ENCODE data around the gene C1QTNF5.
A peak's percentile ranks its signal among the peaks of the same experiment; 100 is the strongest.
"Not testable (repeated sequence)": the region's sequence is repeated elsewhere in the genome, so short reads cannot be mapped to it uniquely, and the experiment has no call there.

Gene C1QTNF5, protein sequence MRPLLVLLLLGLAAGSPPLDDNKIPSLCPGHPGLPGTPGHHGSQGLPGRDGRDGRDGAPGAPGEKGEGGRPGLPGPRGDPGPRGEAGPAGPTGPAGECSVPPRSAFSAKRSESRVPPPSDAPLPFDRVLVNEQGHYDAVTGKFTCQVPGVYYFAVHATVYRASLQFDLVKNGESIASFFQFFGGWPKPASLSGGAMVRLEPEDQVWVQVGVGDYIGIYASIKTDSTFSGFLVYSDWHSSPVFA

DNA sequence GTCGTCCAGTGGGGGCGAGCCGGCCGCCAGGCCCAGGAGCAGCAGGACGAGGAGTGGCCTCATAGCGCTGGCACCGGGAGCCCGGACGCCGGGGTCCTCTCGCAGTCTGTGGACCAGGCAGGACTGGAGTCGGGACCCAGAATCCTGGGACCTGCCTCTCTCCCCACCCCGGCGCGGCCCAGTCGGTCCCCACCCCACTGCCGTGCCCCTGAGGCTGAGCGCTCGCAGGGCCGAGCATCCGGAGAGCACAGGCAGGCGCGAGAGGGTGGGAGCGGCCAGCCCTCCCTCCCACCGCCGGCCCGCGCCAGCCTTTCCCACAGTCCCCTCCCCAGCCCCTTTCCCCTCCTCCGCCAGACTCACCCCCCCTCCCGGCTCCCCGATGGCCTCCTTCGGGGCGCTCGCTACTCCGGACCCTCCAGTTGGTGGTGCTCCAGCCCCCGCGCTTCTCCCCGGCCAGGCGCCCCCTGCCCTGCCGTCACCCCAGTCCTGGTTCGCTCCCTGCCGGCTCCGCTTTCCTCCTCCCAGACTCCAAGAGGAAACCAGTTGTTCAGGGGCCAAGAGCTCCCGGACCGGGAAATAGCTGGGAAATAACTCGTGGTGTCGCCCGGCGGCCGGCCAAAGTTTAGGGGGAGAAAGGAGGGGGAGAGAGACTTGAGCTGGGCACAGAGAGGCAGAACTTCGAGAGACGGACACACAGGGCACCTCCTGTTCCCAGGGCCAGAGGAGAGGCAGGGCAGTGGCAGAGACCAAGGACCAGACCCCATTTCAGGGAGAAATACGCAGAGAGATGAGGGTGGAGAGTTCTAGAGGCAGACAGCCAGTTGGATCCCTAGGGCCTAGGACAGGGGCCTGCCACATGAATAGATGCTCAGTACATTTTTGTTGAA lies at the start of gene C1QTNF5:
C1QTNF5 (minus strand) TSS at position 549 of the 887 bp plus-strand sequence; CDS start at position 63, 486 bp downstream.
- no peak for DNase-seq

DNA sequence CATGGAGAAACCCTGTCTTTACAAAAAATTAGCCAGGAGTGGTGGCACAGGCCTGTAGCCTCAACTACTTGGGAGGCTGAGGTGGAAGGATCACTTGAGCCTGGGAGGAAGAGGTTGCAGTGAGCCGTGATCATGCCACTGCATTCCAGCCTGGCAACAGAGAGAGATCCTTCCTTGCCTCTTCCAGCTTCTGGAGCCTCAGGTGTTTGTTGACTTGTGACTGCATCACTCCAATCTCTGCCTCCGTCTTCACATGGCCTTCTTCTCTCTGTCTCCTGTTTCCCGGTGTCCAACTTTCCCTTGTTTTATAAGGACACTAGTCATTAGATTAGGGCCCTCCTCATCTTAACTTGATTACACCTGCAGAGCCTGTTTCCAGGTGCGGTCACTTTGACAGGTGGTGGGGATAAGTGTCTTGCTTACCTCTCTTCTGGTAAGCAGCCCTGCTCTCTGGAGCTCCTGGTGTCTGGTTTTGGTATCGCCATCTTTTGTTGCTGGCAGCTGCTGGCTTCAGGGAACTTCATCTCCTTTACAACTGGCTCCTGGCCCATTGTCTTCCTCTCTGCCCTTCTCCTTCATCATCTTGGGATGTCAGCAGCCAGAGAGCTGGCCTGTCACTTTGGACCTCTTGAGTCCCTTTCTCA lies 49.0 kb upstream of the C1QTNF5 start:
- DNase-seq: no peak

DNA sequence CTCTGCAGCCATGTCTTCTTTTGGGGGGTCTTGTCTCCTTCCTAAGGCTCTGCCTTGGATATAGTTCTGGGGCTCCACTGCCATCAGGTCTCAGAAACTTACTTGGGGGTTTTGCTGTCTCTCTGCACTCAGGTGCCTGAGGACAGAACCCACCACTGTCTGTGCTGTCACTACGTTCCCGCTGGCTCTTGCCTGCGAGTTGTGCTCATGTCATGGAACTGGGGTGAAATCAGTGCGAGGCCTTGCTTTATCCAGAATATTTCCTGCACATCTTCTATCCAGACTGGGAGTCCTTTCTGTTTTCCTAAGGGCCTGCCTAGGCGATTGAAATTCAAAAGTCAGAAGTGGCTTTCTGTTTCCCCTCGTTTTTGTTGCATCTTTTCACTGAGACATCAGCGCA lies 47.4 kb upstream of the C1QTNF5 start:
- DNase-seq: no peak

DNA sequence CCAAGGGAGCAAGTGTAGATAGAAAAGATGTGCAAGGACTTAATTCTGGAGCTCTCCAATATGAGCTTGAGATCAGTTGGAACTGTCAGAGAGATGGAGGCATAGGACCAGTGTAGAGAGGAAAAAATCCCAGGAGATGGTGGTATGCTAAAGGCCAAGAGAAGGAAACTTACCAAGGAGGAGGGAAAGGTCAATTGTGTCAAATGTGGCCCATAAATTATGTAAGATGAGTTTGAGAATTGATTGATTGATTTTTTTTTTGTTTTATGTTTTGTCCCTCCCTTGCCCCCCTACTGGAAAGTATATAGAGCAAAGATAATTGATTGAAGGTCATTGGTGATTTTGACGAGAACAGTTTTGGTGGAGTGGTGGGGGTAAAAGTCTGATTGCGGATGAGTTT lies 43.6 kb upstream of the C1QTNF5 start:
- no peak for DNase-seq

DNA sequence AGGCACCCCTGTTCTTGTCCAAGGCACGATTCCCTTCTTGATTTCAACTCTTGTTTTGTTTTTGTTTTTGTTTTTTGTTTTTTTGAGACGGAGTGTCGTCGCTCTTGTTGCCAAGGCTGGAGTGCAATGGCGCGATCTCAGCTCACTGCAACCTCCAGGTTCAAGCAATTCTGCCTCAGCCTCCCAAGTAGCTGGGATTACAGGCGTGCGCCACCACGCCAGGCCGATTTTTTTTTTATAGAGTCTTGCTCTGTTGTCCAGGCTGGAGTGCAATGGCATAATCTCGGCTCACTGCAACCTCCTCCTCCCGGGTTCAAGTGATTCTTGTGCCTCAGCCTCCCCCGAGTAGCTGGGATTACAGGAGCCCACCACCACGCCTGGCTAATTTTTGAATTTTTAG lies 41.8 kb upstream of the C1QTNF5 start:
- not testable (repeated sequence) for DNase-seq

DNA sequence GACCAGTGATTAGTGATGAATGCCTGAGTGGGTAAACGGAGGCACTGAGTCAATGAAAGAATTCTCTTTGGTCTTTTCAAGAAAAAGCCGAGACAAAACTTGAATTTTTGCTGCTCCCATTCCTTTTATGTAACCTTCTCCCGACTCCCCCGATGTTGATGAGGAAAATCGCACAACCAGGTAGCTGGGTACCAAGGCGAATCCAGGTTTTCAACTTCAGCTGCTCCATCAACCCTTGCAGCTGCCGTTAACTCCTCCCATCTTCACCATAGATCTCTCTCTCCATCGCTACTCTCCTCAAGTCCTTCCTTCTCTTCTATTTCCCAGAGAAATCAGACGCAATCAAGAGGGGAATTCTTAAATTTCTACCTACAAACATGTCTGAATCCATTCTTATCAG lies 41.4 kb upstream of the C1QTNF5 start:
- no peak for DNase-seq

DNA sequence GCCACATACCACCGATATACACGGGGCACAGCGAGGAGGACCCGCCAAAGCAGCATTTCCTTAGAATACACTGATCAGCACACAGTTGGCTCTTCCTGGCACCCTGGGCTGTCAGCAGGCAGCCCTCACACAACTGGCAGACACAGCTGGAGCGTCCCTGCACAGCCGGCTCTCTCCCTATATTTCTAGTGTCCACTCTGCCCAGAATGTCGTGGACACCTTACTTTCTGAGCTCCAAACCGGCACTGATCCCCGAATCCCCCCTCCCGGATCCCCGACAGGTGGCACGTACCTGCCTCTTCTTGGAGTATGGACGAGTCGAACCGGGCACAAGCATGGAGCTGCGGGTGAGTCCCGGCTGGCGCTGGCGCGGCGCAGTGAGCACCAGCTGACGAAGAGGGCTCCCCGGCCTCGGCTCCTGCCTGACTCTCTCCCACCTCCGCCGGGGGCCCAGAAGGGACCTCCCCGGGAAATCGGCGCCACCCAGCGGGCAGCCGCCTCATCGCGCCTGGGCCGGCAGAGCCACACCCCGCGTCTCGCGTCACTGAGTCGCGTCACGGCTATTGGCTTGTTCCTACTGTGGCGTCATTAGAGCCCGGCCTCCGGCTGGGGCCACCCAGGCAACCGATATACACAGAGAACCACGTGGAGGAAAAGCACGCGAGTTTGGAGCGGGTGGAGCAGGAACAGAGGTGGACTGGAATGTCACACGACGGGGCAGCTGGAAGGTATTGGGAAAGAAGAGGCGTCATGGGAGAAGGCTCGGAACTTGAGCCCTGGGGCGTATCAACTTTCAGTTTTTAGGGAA lies 40.7 kb upstream of the C1QTNF5 start, which contains the start of gene USP2:
USP2 (minus strand) TSS at position 510 of the 808 bp plus-strand sequence. CDS start 8,210 bp downstream, outside the sequence.
- peak; percentile 71 for DNase-seq

DNA sequence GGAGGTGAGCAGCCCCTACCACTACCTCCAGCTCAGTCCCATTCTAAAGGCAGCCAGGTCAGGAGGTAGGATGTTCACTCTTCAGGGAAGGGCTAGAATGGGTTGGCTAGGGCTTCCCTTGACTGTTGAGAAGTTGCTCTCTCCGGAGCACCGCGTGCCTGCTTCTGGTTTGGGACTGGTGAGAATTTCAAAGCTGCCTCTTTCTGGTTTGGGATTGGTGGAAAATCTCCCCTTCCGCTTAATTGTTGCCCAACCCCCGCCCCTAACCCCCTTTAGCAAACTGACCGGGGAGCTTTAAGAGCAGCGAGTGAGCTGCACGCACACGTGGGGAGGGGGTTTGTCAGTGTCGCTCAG lies 40.1 kb upstream of the C1QTNF5 start:
- no peak for DNase-seq

DNA sequence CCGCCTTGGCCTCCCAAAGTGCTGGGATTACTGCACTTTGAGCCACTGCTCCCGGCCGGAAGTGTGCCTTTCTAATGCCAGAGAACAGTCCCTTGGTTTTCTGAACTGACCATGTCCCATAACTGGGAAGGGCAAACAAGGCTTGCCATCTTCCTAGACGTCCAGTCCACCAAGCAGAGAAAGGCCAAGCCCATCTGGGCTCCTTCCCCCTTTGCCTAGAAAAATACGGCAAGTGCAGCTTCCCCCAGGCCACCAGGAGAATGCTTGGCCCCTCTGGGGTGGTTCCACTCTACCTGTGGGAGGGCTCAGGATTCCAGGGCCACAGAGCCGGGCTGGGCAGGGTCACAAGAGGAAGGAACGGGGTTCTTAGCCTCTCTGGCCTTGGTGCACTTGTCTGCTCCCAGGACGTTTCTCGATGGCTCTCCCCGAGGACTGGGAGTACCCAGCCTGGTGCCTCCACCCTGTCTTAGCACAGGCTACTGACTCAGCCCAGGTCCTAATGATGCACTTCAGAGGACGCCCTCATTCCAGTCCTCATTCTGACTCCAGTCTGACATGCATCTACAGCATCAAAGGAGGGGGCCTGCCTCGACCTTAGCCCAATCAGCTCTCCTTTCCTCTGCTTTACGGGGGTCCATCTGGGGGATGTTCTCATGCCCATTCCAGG lies 39.6 kb upstream of the C1QTNF5 start:
- no peak for DNase-seq

DNA sequence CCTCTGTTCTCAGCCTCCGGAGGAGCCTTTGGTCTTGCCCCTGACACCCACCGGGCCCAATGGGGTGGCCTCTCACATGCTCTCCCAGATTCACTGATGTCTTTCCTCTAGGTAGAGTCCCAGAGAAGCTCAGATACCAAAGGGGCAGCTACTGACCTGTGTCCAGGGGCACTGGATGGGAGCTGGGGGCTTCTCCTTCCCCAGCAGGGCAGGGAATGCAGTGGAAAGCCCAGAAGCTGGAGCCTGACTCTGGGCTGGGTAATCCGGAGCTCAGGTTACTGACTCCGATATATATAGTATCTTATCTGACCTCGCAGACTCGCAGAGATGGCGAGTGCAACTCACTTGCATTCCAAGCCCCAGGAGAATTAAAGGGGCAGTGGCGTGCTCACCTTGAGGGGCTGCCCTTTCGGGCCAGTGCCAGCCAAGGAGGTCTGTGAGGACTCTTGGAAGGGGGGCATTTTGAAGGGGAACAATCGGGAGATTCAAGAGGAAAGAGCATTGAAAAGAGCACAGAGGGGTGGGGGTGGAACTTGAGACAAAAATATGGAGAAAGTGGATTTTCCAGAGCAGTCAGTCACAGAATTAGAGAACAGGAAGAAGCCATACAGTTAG lies 38.3 kb upstream of the C1QTNF5 start:
- no peak for DNase-seq

DNA sequence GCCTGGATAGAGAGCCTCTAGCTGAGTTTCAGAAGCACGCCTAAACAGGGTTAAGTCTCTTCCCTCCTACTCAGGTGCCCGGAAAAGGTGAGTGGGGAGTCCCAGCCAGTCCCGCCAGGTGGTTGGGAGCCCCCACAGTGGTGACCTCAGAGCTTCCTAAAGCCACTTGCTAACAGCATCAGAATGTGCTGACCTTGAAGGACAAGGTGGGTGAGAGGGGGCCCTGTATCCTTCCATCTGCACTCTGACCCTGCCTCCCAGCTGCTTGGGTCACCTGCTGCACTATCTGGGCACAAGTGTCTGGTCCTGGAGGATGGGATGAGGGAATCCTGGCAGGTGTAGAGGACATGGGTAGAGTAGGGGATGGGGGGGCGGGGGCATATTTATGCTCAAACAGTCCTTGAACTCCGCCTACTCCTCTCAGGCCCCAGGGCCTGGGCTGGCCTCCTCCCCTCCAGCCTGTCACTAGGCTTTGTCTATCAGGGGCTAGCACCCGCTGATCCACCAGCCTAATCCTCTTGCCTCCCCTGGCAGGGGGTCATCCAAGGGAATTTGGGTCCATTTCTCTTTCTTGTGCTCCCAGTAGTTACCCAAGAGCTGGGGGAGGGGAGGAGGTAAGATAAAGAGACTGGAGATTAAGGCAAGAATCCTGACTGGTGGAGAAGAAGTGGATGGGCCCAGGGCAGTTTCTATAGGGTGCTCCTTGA lies 37.4 kb upstream of the C1QTNF5 start:
- DNase-seq: no peak

DNA sequence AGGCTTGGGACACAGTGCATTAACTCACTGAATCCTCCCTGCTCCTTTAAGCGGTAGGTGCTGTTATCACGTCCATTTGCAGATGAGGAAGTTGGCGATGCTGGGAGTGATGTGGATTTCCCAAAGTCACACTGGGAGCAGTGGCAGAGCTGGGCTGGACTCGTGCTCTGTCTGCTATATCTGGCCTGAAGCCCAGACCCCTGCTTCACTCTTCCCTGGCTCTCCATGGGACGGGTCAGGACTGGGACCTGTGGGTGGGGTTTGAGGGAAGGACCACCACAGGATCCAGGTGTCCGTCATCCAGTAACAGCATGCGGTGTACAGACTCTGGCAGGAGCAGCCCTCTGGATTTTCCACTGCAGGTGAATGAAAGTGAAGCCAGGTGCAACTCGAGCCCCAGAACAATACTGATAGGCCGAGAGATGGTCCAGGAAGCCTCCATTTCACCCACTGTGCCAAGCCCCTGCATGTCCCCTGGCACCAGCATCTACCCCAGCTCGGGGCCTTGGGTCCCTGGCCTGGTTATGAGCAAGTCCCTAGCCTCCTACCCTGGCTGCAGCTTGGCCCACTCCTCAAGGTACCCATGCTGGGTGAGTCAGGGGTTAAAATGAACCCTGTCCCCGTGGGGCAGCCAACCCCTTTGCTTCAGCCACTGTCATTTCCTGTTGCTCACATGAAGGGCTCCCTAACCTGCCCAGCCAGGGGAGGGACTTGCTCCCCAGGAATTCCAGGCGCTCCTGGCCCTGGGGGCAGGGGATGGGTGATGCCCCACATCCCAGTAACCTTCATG lies 36.6 kb upstream of the C1QTNF5 start:
- DNase-seq: no peak

DNA sequence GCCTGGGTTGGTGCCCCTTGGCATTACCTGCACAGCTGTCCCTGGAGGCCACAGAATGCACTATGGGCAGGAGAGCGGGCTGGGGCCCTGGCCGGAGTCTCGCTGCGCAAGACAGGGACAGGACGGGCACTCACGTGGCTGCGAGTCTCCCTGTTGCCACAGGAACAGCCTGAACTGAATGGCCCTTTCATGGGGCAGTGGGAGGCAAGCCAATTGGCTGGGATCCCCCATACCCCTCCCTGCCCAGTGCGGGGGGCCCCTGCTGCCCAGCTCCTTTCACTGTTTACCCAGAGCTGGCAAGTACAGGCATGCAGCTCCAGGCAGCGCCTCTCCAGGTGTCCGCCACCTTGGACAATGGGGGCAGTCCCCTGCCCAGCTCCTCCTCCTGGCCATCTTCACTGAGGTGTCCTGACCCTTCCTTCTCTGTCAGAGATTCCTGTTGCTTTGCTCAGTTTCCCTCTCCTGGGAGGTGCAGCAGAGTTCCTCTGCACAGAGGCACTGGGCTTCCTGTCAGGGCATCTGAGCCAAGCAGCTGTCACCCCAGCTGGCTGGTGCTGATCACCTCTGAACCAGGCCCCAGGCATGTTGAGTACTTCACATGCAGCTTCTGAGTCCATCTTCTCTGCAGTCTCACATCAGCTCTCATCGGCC lies 35.6 kb upstream of the C1QTNF5 start:
- no peak for DNase-seq

DNA sequence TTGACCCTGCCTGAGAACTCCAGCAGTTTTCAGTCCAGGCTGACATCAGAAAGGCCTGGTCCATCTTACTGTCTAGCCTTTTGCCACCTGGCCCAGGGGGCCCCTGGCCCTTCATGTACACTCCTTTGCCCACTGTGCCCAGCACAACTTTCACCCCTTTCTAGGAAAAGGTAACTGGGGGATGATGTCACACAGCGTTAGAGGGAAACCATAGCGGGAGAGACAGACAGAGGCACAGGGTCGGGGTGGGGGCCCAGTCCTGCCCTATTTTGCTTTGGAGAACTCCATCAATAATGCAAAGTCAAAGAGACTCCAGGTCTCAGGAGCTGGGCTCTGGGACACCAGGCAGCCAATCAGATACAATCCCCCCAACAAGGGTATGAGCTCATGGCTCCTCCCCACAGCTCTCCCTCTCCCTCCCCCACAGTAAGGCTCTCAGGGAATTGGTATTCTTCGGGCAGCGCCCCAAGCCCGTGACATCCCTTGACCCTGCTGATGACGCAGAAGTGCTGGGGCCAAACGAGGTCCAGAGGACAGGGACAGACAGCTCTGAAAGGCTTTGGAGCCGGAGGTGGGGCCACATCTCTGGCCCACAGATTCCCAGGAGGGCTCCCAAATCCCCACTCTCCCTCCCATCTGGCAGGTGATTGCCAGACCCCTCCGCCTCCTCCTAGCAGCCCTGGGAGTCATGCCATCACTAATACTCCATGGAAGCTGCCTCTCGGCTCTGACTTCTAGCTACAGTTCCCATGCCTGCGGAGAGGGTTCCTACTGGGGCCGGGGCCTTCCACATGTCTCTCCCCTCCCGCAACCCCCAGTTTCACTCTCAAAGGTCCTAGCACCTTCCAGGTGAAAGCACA lies 34.9 kb upstream of the C1QTNF5 start:
- no peak for DNase-seq

DNA sequence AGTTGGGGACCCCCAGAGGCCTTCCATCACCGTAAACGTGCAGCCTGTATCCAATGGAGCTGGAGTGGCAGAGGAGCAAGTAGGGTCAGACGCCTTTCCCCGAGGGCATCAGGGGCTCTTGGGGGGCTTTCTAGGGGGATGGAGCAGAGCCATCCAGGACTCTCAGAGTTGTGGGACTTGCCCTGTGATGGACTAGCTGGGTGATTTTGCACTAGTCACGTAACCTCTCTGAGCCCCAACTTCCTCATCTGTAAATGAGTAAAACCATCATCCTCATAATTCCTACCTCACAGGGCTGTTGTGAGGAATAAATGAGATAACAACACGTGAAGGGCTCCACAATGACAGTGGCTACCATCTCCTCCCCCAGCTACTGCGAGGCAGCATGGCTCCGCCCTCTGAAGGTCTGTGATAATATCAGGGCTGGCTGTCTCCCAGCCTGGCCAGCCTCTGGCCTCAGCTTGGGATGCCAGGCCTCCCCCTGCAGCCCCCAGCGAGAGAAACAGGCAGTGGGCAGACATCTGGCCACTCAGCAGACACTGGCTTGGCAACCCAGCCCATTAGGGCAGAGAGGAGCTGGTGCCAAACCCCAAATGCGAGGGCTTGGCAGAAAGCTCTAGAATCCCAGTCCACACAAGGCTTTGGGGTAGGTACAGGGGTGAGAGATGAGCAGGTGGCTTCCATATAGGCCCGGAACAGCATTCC lies 34.1 kb upstream of the C1QTNF5 start:
- no peak for DNase-seq

DNA sequence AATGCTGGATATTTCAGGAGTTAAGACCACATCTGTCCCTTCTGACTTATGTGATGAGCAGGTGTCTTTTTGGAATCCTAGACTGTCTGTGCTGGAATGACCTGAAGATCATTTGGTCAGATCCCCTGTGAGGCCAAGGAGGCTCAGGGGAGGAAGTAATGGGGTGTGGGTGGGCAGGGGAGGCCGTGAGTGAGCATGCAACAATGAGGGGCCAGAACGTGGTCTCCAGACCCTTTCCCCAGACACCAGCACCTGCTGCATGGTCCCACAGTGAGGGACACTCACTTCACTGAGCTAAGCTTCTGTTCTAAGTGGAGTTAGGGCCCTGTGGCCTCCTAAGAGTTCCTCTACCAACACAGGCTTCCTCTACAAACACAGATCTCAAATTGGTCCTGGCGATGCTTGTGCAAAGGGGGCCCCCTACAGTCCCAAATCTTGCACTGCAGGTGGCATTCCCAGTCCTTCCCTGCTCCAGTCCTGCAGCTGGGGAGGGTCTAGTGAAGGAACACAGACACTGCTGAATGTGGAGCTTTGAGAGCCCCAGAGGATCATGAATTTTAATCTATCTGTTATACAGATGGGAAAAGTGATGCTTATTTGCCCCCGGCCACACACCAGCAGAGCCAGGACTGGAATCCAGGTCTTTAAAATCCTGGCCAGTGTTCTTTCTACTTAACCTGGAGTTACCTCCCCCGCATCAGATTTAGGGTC lies 33.4 kb upstream of the C1QTNF5 start:
- DNase-seq: no peak

Data from NCI-H1436 treated with DMSO at 0.1 percent for 48 hours (cell line).